Globus pallidus (tissue), 1 donor: ENCODE measurements around the gene UBR3.
"Not testable (repeated sequence)": the region's sequence is repeated elsewhere in the genome, so short reads cannot be mapped to it uniquely, and the experiment has no call there.

Source experiments
- DNase-seq: peaks from one replicate; pipeline ENCODE4 v3.0.0-alpha.2; 2015; ENCODE audit warnings: low spot score

Gene UBR3

GRCh38 chr2:169955940-169956339 lies 128.7 kb downstream of the UBR3 start:
- no peak for DNase-seq

- not testable (repeated sequence) for DNase-seq
Measured at GRCh38 chr2:169957219-169957618, 130.0 kb downstream of the UBR3 start.

GRCh38 chr2:169961911-169962310 lies 134.7 kb downstream of the UBR3 start:
- no peak for DNase-seq

GRCh38 chr2:169963786-169964185 lies 136.5 kb downstream of the UBR3 start:
- DNase-seq = no peak

GRCh38 chr2:169964740-169965139 lies 137.5 kb downstream of the UBR3 start:
- no peak for DNase-seq

- no peak for DNase-seq
Measured at GRCh38 chr2:169965495-169965894, 138.2 kb downstream of the UBR3 start.

GRCh38 chr2:169966454-169966853 lies 139.2 kb downstream of the UBR3 start:
- DNase-seq = no peak

GRCh38 chr2:169968743-169969142 lies 141.5 kb downstream of the UBR3 start:
- DNase-seq = no peak

GRCh38 chr2:169975221-169975620 lies 148.0 kb downstream of the UBR3 start:
- no peak for DNase-seq

- DNase-seq = no peak
Measured at GRCh38 chr2:169976335-169976851, 149.1 kb downstream of the UBR3 start.

GRCh38 chr2:169977530-169977929 lies 150.3 kb downstream of the UBR3 start:
- DNase-seq = no peak

- no peak for DNase-seq
Measured at GRCh38 chr2:169978402-169979017, 151.3 kb downstream of the UBR3 start.

- DNase-seq = no peak
Measured at GRCh38 chr2:169979025-169979424, 151.8 kb downstream of the UBR3 start.

- no peak for DNase-seq
Measured at GRCh38 chr2:169980001-169980400, 152.7 kb downstream of the UBR3 start.

- no peak for DNase-seq
Measured at GRCh38 chr2:169980643-169981042, 153.4 kb downstream of the UBR3 start.

- no peak for DNase-seq
Measured at GRCh38 chr2:169982929-169983328, 155.7 kb downstream of the UBR3 start.

GRCh38 chr2:169983506-169983905 lies 156.3 kb downstream of the UBR3 start:
- peak; percentile 68 for DNase-seq

- no peak for DNase-seq
Measured at GRCh38 chr2:169984145-169984544, 156.9 kb downstream of the UBR3 start.

GRCh38 chr2:169994752-169995151 lies 167.5 kb downstream of the UBR3 start:
- DNase-seq = no peak

- no peak for DNase-seq
Measured at GRCh38 chr2:169997140-169997887, 170.1 kb downstream of the UBR3 start.

GRCh38 chr2:169999054-169999453 lies 171.8 kb downstream of the UBR3 start:
- no peak for DNase-seq

- no peak for DNase-seq
Measured at GRCh38 chr2:170002096-170002495, 174.8 kb downstream of the UBR3 start.

GRCh38 chr2:170005702-170006101 lies 178.4 kb downstream of the UBR3 start:
- DNase-seq = no peak
